ENCODE results near the gene BAD. TPM values are rescaled to one million over a fixed set of nuclear protein-coding genes. Genes with fewer than 3 reads are reported as not detected.

BAD gene
- total RNA-seq, 1 donor from 2014 or later, result 66.7 TPM

DNA sequence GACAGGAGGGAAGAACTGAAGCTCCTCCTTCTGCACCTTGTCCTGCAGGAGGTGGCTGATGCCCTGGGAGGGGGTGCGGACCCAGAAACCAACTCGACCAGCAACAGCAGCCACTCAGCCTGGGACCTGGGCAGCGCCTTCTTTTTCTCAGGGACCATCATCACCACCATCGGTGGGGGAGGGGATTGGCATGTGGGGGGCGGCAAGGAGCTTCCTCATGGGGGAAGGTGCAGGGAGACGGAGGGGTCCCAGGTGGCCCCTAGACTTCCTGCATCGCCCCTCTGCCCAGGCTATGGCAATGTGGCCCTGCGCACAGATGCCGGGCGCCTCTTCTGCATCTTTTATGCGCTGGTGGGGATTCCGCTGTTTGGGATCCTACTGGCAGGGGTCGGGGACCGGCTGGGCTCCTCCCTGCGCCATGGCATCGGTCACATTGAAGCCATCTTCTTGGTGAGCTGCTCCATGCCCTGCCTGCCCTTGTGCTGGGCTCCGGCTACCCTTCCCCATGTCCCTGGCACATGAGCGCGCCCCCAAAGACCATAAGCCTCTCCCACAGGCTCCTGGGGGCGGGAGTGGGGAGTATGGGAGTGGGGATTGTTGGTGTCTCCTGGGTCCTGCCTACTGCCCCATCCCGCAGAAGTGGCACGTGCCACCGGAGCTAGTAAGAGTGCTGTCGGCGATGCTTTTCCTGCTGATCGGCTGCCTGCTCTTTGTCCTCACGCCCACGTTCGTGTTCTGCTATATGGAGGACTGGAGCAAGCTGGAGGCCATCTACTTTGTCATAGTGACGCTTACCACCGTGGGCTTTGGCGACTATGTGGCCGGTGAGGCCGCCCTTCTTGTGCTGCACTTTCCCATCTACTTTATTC, 12.6 kb upstream of the BAD start:
- DNase-seq (ENCODE audit: low read depth), result no peak

GRCh38 chr11:64296236-64296635, 11.8 kb upstream of the BAD start:
- no peak for DNase-seq (ENCODE audit: low read depth)

DNA sequence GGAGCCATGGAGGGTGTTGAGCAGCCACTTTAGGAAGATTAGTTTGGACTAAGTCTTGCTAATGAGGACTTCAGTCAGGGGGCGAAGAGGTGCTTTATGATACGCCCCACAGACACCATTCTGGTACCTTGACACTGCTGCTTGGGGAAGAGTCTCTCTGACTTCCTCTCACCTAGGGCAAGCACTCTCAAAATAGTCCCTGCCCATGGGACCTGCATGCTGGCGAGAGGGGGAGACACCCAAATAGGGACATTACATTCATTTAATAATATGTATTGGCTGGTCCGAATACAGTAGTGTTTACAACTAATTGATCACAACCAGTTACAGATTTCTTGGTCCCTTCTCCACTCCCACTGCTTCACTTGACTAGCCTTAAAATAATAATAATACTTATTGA, 11.3 kb upstream of the BAD start:
- no peak for DNase-seq (ENCODE audit: low read depth)

- peak; percentile 33 for DNase-seq (ENCODE audit: low read depth)
Measured at GRCh38 chr11:64294774-64295173, 10.3 kb upstream of the BAD start.

DNA sequence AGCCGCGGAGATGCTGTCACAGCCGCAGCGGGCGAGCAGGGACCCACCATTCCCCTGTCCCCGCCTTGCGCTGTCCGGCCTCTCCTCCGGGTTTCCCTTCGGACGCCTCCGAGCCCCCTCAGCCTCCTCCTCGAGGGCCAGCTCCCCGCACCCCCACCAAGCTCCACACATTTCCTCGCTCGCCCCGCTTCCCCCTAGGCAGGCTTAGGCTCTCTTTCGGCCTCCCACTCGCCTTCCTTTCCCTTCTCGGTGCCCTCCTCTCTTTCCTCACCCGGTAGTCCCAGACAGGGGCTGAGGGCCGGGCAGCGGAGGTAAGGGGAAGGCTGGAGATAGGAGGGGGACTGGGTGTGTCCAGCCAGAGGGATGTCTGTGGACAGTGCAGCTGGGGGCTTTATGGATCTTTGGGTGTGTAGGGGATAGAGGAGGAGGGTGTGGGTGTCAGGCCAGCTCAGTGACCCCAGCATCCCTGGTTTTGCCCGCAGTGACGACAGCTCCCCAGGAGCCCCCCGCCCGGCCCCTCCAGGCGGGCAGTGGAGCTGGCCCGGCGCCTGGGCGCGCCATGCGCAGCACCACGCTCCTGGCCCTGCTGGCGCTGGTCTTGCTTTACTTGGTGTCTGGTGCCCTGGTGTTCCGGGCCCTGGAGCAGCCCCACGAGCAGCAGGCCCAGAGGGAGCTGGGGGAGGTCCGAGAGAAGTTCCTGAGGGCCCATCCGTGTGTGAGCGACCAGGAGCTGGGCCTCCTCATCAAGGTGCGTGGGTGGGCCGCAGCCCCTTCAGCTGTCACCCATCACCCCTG, 8.2 kb upstream of the BAD start:
- no peak for DNase-seq (ENCODE audit: low read depth)

DNA sequence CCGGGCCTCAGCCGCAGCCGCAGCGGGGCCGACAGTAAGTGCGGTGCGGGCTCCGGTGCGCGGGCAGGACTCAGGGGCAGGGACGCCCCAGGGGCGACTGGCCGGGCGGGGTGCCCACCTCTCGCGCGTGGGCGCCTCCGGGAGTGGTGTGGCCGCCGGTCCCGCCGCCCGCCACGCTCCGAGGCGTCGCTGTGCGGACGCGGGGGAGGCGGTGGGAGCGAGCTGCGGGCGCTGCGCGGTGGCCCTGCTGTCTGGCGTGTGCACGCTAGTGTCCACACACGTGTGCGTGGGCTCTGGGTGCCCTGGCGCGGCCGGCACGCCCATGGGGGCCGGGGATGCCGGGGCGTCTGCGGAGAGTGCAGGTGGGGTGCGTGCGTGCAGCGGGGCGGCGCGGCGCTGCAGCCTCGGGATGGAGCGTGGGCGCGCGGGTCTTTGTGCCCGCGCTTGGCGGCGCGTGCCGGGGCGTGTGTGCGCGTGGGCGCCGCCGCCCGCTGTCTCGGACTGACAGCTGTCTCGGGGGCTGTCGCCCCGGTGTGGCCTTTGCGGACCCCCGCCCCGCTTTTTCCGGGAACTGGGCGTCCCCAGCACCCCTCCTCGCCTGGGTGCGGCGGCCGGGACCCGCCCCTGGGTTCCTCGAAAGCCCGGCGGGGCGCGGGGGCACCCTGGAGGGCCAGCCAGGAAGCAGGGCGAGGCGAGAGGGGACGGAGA, 7.4 kb upstream of the BAD start:
- DNase-seq (ENCODE audit: low read depth), result no peak

GRCh38 chr11:64291262-64291751, 6.8 kb upstream of the BAD start, which contains the start of gene KCNK4:
TSS of gene KCNK4 (plus strand) at chr11:64291302. CDS start at chr11:64293019, 1,717 bp downstream.
- no peak for DNase-seq (ENCODE audit: low read depth)

GRCh38 chr11:64290352-64291261, 6.1 kb upstream of the BAD start:
- no peak for DNase-seq (ENCODE audit: low read depth)

- DNase-seq (ENCODE audit: low read depth), result no peak
Measured at GRCh38 chr11:64289002-64289564, 4.6 kb upstream of the BAD start.

GRCh38 chr11:64288353-64288750, 3.9 kb upstream of the BAD start:
- DNase-seq (ENCODE audit: low read depth), result no peak

DNA sequence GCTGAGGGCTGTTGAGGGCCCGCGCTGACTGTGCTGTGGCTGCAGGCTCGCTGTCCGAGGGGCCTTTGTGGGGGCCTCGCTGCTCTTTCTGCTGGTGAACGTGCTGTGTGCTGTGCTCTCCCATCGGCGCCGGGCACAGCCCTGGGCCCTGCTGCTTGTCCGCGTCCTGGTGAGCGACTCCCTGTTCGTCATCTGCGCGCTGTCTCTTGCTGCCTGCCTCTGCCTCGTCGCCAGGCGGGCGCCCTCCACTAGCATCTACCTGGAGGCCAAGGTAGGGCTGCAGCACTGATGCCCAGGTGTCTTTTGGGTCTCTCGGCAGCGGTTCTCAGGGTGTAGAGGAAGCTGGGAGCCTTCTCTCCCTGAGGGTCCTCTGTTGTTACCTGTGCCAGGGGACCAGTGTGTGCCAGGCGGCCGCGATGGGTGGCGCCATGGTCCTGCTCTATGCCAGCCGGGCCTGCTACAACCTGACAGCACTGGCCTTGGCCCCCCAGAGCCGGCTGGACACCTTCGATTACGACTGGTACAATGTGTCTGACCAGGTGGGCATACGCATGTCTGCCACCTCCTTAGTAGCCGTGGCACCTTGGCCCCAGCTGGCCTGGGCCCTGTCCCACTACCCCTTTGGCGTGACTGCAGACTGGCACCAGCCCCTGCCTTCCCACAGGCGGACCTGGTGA, 3.3 kb upstream of the BAD start:
- DNase-seq (ENCODE audit: low read depth), result no peak

- no peak for DNase-seq (ENCODE audit: low read depth)
Measured at GRCh38 chr11:64286801-64287159, 2.3 kb upstream of the BAD start.

- DNase-seq (ENCODE audit: low read depth), result no peak
Measured at GRCh38 chr11:64285885-64286800, 1.7 kb upstream of the BAD start.

GRCh38 chr11:64284962-64285884, 758 bp upstream of the BAD start, which contains the start of gene GPR137:
TSS of gene GPR137 (plus strand) at chr11:64285848. CDS start at chr11:64286525, 677 bp downstream.
- DNase-seq (ENCODE audit: low read depth), result peak; percentile 29

DNA sequence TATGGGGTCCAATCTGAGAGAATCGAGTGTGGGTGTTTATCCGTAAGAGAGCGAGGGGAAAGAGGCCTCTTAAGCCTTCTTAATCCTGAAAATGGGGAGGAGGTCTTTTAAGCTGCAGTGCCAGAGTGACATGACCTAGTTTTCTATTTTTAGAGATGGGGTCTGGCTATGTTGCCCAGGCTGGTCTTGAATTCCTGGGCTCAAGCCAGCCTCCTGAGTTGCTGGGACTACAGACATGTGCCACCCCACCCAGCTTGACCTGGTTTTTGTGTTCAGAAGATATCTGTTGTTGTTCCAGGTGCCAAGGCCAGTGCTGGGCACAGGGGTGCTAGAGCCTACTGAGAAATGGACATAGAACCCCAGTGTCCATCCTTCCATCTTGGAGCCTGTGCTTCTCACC, 1.4 kb downstream of the BAD start:
- DNase-seq (ENCODE audit: low read depth), result no peak

DNA sequence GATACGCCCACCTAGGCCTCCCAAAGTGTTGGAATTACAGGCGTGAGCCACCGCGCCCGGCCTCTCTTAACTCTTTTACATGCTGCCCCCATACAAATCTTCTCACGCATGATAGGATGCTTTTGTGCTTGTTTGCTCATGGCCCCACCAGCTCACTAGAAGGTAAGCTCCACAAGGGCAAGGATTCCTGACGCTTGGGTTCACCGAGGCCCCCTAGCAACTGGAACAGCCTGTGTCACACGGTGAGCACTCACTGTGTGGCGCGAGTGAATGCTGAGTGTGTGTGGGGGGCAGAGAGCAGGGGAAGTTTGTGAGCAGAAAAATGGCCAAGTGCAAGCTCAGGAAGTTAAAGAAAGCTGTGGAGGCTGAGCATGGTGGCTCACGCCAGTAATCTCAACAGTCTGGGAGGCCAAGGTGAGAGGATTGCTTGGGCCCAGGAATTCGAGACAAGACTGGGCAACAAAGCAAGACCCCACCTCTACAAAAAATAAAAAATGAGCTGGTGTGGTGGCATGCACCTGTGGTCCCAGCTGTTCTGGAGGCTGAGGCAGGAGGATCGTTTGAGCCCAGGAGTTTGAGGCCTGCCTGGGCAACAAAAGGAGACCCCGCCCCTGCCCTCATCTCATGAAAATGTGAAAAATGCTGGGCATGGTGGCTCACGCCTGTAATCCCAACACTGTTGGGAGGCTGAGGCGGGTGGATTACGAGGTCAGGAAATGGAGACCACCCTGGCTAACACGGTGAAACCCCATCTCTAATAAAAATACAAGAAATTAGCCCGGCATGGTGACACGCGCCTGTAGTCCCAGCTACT, 2.3 kb downstream of the BAD start:
- DNase-seq (ENCODE audit: low read depth), result no peak

Measured in renal cortical epithelial cell (primary cell).